Effector memory CD4-positive, alpha-beta T cell (primary cell): ENCODE measurements around the gene KIF21B.

Source experiments
- DNase-seq, 3 donors: peaks; one replicate each; pipeline ENCODE4 v3.0.0-alpha.2; 2020
- H3K27ac ChIP-seq: 2 replicates; pipeline ENCODE4 v1.7.0; 2013; ENCODE audit warnings: mild to moderate bottlenecking, low read length, moderate library complexity; ENCODE audit not compliant: insufficient read depth, poor library complexity, severe bottlenecking
- H3K27me3 ChIP-seq: replicated peaks from 2 replicates; pipeline ENCODE4 v1.7.0; 2013; ENCODE audit warnings: mild to moderate bottlenecking, low read length; ENCODE audit not compliant: insufficient read depth, control insufficient read depth, poor library complexity, severe bottlenecking
- H3K36me3 ChIP-seq: 2 replicates; pipeline ENCODE4 v1.7.0; 2013; ENCODE audit warnings: mild to moderate bottlenecking, low read length, moderate library complexity; ENCODE audit not compliant: control insufficient read depth, insufficient read depth
- H3K4me1 ChIP-seq: 2 replicates; pipeline ENCODE4 v1.7.0; 2013; ENCODE audit warnings: low read length, mild to moderate bottlenecking; ENCODE audit not compliant: control insufficient read depth, insufficient read depth, poor library complexity, severe bottlenecking
- H3K4me3 ChIP-seq: 2 replicates; pipeline ENCODE4 v1.7.0; 2013; ENCODE audit warnings: low read length, low read depth, mild to moderate bottlenecking; ENCODE audit not compliant: insufficient read depth, poor library complexity, severe bottlenecking
- H3K9me3 ChIP-seq: 2 replicates; pipeline ENCODE4 v1.7.0; 2013; ENCODE audit warnings: mild to moderate bottlenecking, low read length, moderate library complexity; ENCODE audit not compliant: control insufficient read depth
- total RNA-seq, 3 donors: gene quantifications; one replicate each; lab custom pipeline; 2026; lab: John Stamatoyannopoulos, UW

KIF21B gene, protein sequence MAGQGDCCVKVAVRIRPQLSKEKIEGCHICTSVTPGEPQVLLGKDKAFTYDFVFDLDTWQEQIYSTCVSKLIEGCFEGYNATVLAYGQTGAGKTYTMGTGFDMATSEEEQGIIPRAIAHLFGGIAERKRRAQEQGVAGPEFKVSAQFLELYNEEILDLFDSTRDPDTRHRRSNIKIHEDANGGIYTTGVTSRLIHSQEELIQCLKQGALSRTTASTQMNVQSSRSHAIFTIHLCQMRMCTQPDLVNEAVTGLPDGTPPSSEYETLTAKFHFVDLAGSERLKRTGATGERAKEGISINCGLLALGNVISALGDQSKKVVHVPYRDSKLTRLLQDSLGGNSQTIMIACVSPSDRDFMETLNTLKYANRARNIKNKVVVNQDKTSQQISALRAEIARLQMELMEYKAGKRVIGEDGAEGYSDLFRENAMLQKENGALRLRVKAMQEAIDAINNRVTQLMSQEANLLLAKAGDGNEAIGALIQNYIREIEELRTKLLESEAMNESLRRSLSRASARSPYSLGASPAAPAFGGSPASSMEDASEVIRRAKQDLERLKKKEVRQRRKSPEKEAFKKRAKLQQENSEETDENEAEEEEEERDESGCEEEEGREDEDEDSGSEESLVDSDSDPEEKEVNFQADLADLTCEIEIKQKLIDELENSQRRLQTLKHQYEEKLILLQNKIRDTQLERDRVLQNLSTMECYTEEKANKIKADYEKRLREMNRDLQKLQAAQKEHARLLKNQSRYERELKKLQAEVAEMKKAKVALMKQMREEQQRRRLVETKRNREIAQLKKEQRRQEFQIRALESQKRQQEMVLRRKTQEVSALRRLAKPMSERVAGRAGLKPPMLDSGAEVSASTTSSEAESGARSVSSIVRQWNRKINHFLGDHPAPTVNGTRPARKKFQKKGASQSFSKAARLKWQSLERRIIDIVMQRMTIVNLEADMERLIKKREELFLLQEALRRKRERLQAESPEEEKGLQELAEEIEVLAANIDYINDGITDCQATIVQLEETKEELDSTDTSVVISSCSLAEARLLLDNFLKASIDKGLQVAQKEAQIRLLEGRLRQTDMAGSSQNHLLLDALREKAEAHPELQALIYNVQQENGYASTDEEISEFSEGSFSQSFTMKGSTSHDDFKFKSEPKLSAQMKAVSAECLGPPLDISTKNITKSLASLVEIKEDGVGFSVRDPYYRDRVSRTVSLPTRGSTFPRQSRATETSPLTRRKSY (N-terminal part only)
- total RNA-seq: 273 to 357 (median 318) reads per million in 3 donors

DNA sequence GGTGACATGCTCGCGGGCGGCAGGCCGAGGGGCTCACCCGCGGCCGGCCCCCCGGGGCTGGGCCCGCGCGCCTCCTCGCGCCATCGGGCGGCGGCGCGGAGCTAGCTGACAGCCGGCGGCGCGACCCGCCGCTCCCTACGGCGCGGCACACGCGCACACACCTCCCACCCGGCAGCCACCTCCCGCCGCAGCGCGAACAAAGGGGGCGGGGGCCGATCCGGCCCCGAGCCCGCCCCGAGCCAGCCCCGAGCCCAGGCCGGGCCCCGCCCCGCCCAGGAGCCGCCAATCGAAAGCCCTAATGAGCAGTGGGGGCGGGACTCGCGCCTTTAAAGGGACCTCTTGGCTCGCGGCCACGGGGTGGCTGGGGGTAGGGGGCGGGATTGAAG lies at the start of gene KIF21B:
Gene KIF21B, minus strand, starts transcription at position 198 of the 386 bp plus-strand sequence. CDS start 331 bp downstream, outside the sequence.
- peaks cover 54% of the 10 kb centered on the region for H3K4me1 ChIP-seq
- no peaks in the 10 kb centered on the region for H3K27me3 ChIP-seq
- H3K27ac ChIP-seq: peak within 1 kb of the TSS; percentile 81
- no peaks in the 10 kb centered on the region for H3K36me3 ChIP-seq
- no peaks in the 10 kb centered on the region for H3K9me3 ChIP-seq
- peak; percentile 83 to 87 (median 86) for DNase-seq
- H3K4me3 ChIP-seq: peak within 1 kb of the TSS; percentile 83

DNA sequence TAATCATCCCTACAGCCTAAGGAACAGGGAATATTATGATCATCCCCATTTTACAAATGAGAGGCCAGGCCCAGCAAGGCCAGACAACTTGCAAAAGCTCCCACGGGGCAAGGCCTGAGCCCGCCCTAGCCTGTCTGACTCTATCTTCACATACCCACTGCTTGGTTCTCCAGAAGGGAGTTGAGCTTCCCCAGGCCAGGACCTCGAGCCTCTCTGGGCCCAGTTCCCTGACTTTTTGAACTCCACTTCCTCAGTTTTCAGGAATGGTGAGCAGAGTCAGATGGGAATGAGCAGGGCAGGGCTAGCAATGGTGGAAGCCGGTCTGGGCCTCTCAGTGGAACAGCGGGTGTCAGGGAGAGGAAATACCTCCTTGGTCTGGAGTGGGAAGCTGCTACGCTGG lies 49.4 kb upstream of the KIF21B start:
- no peak for DNase-seq
- Histone ChIP-seq H3K9me3 (no peaks in the 10 kb centered on the region), H3K27ac (no peak overlapping the region), H3K27me3 (peaks cover 3% of the 10 kb centered on the region), H3K4me1 (no peaks in the 10 kb centered on the region), H3K36me3 (no peaks in the 10 kb centered on the region), H3K4me3 (no peak overlapping the region)

DNA sequence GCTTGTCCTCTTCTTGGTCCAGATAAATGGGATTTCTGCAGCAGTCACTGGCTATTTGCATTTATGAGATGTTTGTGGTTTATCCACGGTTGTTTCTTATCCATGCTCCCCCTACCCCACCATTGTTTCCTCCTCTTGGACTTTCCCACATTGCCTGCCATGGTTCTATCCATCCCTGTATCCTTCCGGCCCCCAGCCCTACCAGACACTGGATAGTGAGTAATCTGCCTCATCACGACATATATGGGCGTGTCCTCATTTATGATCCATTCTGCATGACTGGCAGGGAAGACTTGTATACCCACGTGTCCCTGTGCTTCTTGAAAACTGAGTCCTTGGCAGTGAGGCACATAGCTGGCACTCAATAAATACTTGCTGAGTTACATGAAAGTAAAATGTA lies 48.6 kb upstream of the KIF21B start:
- Histone ChIP-seq H3K36me3 (no peaks in the 10 kb centered on the region), H3K9me3 (no peaks in the 10 kb centered on the region), H3K27me3 (peaks cover 3% of the 10 kb centered on the region), H3K27ac (no peak overlapping the region), H3K4me1 (no peaks in the 10 kb centered on the region), H3K4me3 (no peak overlapping the region)
- no peak for DNase-seq

DNA sequence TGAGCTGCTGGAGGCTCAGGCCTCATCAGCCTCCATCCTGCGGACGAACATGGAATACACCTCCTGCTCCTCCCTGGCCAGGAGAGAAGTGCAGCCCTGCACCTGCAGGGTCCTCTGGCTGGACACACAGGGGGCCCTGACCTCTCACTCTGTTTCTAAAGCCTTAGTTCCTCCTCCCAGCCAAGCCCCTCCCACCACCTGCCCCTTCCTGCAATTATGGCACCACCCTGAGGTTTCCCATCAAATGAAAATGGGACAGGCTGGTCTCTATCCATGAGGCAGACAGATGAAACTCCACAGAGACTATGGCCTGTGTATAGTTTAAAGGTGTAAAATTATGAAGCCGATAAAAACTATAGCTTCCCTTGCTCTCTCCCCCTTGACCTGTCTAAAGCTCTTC lies 46.1 kb upstream of the KIF21B start:
- no peaks in the 10 kb centered on the region for H3K9me3 ChIP-seq
- H3K27me3 ChIP-seq: peaks cover 3% of the 10 kb centered on the region
- no peak overlapping the region for H3K4me3 ChIP-seq
- no peak for DNase-seq
- no peaks in the 10 kb centered on the region for H3K4me1 ChIP-seq
- no peak overlapping the region for H3K27ac ChIP-seq
- H3K36me3 ChIP-seq: no peaks in the 10 kb centered on the region

DNA sequence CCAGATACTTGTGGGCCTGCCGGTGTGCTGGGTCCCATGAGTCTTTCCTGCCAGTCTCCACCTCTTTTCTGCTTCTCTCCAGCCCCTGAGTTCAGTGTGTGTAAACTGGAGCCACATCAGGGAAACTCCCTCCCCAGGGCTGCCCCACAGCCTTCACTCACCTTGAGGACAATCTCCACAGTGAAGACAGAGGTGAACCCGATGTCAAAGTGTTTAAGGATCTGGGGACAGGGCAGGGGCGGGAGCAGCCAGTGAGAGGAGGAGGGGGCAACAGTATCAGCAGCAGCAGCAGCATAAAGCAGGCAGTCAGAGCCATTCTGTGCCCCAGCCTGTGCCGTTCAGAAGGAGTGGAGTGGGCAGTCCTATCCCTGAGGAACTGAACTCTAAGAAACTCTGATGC lies 45.5 kb upstream of the KIF21B start:
- DNase-seq: no peak
- Histone ChIP-seq H3K27me3 (peaks cover 3% of the 10 kb centered on the region), H3K27ac (no peak overlapping the region), H3K4me1 (no peaks in the 10 kb centered on the region), H3K36me3 (no peaks in the 10 kb centered on the region), H3K9me3 (no peaks in the 10 kb centered on the region), H3K4me3 (no peak overlapping the region)

DNA sequence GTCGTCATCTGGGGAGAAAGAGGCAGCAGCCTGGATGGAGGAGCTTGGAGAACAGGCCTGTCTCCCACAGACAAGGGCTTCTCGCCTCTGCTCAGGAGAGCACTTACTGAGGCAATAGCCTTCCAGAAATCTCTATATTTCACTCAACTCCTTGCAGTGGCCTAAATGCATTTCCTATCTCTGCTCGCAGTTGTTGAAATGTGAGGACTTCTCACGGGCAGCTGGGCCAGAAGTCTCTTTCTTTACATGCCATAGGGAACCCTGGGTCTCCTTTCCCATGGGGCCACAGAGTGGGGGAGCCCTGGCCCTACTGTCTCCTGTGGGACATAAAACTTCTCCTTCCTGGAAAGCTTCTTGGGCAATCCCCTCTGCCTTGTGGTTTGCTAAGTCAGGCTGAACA lies 43.5 kb upstream of the KIF21B start:
- no peaks in the 10 kb centered on the region for H3K36me3 ChIP-seq
- H3K4me1 ChIP-seq: no peaks in the 10 kb centered on the region
- no peak overlapping the region for H3K27ac ChIP-seq
- H3K9me3 ChIP-seq: no peaks in the 10 kb centered on the region
- no peak overlapping the region for H3K4me3 ChIP-seq
- DNase-seq: no peak
- H3K27me3 ChIP-seq: peaks cover 3% of the 10 kb centered on the region

DNA sequence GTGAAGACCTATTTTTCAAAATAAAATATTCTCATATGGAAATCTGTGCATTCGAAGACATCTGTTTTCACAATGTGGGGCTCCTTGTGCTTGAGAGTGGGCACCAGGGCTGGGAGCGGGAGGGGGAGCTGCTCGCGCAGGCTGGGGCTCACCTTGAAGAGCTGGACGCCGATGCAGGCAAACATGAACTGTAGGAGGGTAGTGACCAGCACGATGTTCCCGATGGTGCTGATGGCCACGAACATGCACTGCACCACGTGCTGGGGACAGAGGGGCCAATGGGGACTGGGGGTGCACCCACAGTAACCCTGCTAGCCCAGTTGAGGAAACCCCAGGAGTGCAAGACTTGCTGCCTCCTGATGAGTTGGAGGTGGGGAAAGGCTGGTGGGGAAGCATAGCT lies 42.2 kb upstream of the KIF21B start:
- no peak overlapping the region for H3K27ac ChIP-seq
- H3K36me3 ChIP-seq: no peaks in the 10 kb centered on the region
- peaks cover 3% of the 10 kb centered on the region for H3K27me3 ChIP-seq
- DNase-seq: no peak
- no peaks in the 10 kb centered on the region for H3K4me1 ChIP-seq
- no peak overlapping the region for H3K4me3 ChIP-seq
- H3K9me3 ChIP-seq: no peaks in the 10 kb centered on the region

DNA sequence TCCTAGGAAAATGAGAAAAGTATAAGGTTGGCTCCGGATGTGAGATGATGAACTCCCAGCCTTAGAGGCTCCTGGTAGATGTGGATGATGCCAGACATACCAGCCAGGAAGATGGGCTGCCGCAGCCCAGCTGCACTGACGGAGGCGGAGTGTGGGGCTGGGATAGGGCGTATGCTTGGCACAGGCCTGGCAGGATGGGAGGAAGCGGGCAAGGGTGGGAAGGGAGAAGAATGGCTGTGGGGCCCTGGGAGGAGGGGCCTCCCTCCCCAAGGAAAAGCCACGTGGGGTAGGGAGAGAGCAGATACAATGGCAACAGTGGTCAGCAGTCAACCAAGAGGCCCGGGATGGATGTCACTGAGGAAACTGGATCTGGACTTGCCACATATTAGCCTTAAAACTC lies 41.3 kb upstream of the KIF21B start:
- Histone ChIP-seq H3K36me3 (no peaks in the 10 kb centered on the region), H3K9me3 (no peaks in the 10 kb centered on the region), H3K4me1 (no peaks in the 10 kb centered on the region), H3K27me3 (no peaks in the 10 kb centered on the region), H3K4me3 (no peak overlapping the region), H3K27ac (no peak overlapping the region)
- no peak for DNase-seq

DNA sequence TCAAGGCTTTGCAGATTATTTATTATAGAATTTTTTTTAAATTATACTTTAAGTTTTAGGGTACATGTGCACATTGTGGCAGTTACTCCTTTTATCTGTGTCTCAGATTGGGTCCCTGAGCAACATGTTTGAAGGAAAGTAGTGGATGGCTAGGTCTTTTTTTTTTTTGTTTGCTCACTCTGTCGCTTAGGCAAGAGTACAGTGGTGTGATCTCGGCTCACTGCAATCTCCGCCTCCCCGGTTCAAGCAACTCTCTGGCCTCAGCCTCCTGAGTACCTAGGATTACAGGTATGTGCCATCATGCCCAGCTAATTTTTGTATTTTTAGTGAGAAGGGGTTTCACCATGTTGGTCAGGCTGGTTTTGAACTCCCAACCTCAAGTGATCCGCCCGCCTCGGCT lies 39.6 kb upstream of the KIF21B start:
- Histone ChIP-seq H3K27me3 (no peaks in the 10 kb centered on the region), H3K9me3 (no peaks in the 10 kb centered on the region), H3K4me1 (no peaks in the 10 kb centered on the region), H3K4me3 (no peak overlapping the region), H3K36me3 (no peaks in the 10 kb centered on the region), H3K27ac (no peak overlapping the region)
- DNase-seq: no peak
